ENCODE results near the gene SRSF7.

DNA sequence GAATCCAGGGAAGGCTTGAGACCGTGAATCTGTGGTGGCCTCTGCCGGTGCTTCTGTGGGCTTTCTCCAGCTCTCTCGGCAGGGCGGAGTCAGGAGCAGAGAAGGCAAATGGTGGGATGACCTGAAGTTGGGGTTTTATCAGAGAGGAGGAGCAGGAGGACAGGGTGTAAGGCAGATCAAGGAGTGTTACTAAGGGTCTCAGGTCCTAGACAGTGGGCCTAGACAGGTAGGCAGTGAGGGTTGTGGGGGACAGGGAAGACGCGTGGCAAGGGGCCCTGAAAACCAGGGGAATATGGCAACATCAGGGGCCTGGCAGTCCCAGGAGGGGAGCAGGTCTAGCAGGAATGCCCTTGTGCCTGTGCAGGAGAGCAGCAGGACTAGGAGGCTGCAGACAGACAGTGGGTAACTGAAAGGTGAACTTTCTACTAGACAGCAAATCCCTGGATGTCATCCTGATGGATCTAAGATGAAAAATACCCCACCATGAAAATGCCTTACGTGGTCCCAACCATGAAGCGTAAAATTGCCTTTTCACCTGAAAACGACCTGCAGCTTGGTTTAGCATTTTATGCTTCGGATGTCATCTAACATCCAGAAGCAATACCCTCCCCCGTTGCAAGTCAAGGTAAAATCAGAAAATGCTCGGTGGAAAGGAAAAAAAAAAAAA, 42.1 kb downstream of the SRSF7 start:
- TF ChIP-seq CTCF (IDR thresholded peaks at IDR 0.05) (no peak), POLR2A (IDR thresholded peaks at IDR 0.05) (no peak)
